ENCODE results near the gene IFNA8. TPM values are rescaled to one million over a fixed set of nuclear protein-coding genes. Genes with fewer than 3 reads are reported as not detected.
A peak's percentile ranks its signal among the peaks of the same experiment; 100 is the strongest.
"Not testable (repeated sequence)": the region's sequence is repeated elsewhere in the genome, so short reads cannot be mapped to it uniquely, and the experiment has no call there.

The IFNA8 gene
- total and polyA plus RNA-seq, 10 donors, result not detected

DNA sequence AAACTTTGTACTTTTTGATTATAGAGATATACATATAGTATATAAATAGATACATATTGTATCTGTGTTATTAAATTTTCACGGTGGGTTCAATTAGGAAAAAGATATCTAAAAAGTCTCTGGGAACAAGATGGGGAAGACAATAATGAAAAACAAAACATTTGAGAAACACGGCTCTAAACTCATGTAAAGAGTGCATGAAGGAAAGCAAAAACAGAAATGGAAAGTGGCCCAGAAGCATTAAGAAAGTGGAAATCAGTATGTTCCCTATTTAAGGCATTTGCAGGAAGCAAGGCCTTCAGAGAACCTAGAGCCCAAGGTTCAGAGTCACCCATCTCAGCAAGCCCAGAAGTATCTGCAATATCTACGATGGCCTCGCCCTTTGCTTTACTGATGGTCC is 31.2 kb downstream of the IFNA8 start, which contains the start of gene IFNA1:
Gene IFNA1 (plus strand): TSS at position 301 of the 400 bp plus-strand sequence. CDS start 69 bp downstream, at position 370.
- Histone ChIP-seq H3K4me3 (no peak within 1 kb of the TSS), H3K27me3 (replicated peaks in 1 of 7) (peaks cover 0 to 9% (median 0%) of the 10 kb centered on the region in 7 donors), H3K4me1 (peaks cover 3 to 16% (median 12%) of the 10 kb centered on the region in 6 donors), H3K27ac (no peak within 1 kb of the TSS), H3K36me3 (no peaks in the 10 kb centered on the region), H3K9me3 (no peaks in the 10 kb centered on the region)
- no peak for DNase-seq
- TF ChIP-seq POLR2AphosphoS5 (IDR thresholded peaks at IDR 0.05) (no peak), POLR2A (IDR thresholded peaks at IDR 0.05) (no peak)
- intact Hi-C loops (cut with DNase I; ENCODE audit: low total_unique reads), result no loop called here
- WGBS, 5 donors, result 86 to 95% (median 92%) methylated on average over 2 to 4 of the region's 4 CpGs

DNA sequence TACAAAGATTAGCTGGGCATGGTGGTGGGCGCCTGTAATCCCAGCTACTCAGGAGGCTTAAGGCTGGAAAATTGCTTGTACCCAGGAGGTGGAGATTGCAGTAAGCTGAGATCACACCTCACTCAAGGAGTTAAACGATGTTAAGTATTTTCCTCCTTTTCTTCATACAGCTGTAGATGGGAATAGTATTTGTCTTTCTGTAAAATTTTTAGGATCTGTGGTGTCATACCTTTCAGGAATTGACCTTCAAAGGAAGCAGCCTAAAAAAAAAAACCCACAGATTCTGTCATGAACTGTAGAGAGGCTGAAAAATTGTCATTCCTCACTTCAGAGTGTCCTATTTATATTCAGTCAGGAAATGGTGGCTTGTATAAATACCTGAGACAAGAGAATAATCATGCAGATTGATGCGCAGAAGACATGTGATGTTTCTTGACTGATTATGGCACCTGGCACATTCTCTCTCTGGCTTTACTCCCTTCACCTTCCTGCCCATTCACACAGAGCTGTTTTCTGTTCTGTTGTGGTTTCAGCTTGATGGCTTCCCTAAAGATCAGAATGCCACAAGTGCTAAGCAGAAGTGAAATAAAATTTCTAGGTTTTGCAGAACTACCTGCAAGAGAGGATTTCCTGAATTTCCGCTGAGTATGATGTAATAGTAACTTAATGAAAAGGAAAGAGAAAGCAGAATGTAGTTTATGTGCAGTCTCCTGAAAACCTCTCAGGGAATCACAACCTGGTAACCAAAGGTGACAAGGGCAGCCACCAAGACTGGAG is 35.1 kb downstream of the IFNA8 start:
- DNase-seq, result no peak
- Histone ChIP-seq H3K4me1 (peaks cover 3 to 16% (median 12%) of the 10 kb centered on the region in 6 donors), H3K9me3 (no peaks in the 10 kb centered on the region), H3K4me3 (no peak overlapping the region), H3K27ac (peak overlapping the region in 4 of 8 donors; percentile 22 to 44 (median 37)), H3K36me3 (no peaks in the 10 kb centered on the region), H3K27me3 (replicated peaks in 1 of 7) (peaks cover 0 to 10% (median 0%) of the 10 kb centered on the region in 7 donors)
- TF ChIP-seq POLR2AphosphoS5 (IDR thresholded peaks at IDR 0.05), result peak in 1 of 3 donors; percentile 51
- TF ChIP-seq, protein P1, sequence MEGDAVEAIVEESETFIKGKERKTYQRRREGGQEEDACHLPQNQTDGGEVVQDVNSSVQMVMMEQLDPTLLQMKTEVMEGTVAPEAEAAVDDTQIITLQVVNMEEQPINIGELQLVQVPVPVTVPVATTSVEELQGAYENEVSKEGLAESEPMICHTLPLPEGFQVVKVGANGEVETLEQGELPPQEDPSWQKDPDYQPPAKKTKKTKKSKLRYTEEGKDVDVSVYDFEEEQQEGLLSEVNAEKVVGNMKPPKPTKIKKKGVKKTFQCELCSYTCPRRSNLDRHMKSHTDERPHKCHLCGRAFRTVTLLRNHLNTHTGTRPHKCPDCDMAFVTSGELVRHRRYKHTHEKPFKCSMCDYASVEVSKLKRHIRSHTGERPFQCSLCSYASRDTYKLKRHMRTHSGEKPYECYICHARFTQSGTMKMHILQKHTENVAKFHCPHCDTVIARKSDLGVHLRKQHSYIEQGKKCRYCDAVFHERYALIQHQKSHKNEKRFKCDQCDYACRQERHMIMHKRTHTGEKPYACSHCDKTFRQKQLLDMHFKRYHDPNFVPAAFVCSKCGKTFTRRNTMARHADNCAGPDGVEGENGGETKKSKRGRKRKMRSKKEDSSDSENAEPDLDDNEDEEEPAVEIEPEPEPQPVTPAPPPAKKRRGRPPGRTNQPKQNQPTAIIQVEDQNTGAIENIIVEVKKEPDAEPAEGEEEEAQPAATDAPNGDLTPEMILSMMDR (IDR thresholded peaks at IDR 0.05 in 8 of 11, conservative IDR thresholded peaks at IDR 0.05 in 3 of 11), result no peak
- 51 to 60% (median 53%) methylated on average over 4 of the region's 4 CpGs for WGBS, 5 donors
- intact Hi-C loops (cut with DNase I; ENCODE audit: low total_unique reads), result no loop called here

DNA sequence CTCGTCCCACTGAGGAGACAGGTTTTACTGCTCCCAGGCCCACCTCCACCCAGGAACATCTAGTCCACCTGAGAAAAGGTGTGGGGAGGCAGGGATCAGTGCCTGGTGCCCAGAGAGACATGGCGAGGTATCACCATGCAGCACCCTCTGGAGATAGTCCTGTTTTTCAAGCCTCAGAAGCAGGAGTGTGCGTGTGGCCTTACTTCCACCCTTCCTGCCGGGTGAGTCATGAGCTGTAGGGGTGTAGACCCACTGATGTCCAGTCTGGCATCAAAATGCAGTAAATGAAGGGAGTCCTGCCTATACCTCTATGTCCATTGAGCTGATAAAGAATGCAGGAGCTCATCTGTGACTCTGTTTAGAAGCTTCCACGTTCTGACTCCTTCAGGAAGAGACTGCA is 40.4 kb downstream of the IFNA8 start:
- DNase-seq; H3K27ac ChIP-seq; intact Hi-C loops (cut with DNase I; ENCODE audit: low total_unique reads); H3K36me3 ChIP-seq; H3K4me1 ChIP-seq; H3K4me3 ChIP-seq; H3K9me3 ChIP-seq: not testable (repeated sequence)
- H3K27me3 ChIP-seq (replicated peaks in 1 of 7), result peaks cover 0 to 25% (median 0%) of the 10 kb centered on the region in 7 donors
- WGBS, 5 donors, result 81 to 93% (median 85%) methylated on average over 5 of the region's 5 CpGs

DNA sequence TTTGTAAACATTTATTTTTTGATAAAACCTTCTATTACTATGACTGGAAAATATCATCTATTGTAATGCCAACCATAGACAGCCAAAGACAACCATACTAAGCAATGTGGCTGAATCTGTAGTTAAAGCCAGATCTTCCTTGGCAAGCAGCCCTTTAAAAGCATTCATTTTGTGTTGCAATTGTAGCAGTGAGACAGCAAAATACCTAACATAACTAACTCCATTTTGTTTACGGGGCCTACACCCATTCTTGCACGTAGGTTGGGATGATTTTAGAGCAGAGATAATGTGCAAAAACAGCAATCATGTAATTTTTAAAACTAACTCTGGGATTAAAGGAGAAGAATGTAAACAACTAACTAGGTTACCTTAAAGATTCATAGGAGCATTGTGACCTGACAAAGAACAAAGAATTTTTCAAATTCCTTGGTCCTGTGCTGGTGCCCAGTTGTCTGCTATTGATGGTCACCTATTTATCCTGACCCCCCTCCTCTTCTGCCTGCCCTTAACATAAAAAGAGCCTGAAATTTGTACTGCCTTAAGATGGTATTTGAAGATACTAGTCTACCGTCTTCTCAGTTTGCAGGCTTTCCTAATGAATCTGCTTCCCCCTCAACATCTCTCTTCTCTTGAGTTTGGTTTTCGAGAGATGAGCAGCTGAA is 41.9 kb downstream of the IFNA8 start:
- H3K9me3 ChIP-seq, result no peaks in the 10 kb centered on the region
- intact Hi-C loops (cut with DNase I; ENCODE audit: low total_unique reads), result loop anchor here (10.0 kb wide), 1 partner anchor 136 kb away; no protein-coding TSS in a partner anchor
- no peaks in the 10 kb centered on the region for H3K36me3 ChIP-seq
- H3K27ac ChIP-seq, result no peak overlapping the region
- 81 to 90% (median 82%) methylated on average over 4 of the region's 4 CpGs for WGBS, 5 donors
- H3K4me3 ChIP-seq, result no peak overlapping the region
- no peaks in the 10 kb centered on the region for H3K4me1 ChIP-seq
- no peak for DNase-seq
- no peak for TF ChIP-seq POLR2A (IDR thresholded peaks at IDR 0.05)
- TF ChIP-seq, protein P1 (IDR thresholded peaks at IDR 0.05 in 8 of 11, conservative IDR thresholded peaks at IDR 0.05 in 3 of 11), result no peak
- no peak for TF ChIP-seq POLR2AphosphoS5 (IDR thresholded peaks at IDR 0.05)
- H3K27me3 ChIP-seq (replicated peaks in 1 of 7), result peaks cover 0 to 30% (median 0%) of the 10 kb centered on the region in 7 donors

DNA sequence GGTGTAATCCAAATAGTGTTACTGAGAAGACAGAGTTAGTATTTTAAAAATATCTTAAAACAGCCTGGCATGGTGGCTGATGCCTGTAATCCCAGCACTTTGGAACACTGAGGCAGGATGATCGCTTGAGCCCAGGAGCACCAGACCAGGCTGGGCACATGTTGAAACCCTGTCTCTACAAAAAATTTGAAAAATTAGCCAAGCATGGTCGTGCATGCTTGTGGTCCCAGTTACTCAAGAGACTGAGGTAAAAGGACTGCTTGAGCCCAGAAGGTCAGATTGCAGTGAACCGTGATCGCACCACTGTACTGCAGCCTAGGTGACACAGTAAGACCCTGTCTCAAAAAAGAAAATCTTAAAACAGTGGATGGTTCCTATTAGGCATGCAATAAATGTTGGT is 43.8 kb downstream of the IFNA8 start:
- no peak for TF ChIP-seq POLR2AphosphoS5 (IDR thresholded peaks at IDR 0.05)
- TF ChIP-seq, protein P1 (IDR thresholded peaks at IDR 0.05 in 8 of 11, conservative IDR thresholded peaks at IDR 0.05 in 3 of 11), result no peak
- TF ChIP-seq POLR2A (IDR thresholded peaks at IDR 0.05), result no peak
- H3K4me1 ChIP-seq, result no peaks in the 10 kb centered on the region
- peaks cover 0 to 30% (median 0%) of the 10 kb centered on the region in 7 donors for H3K27me3 ChIP-seq (replicated peaks in 1 of 7)
- intact Hi-C loops (cut with DNase I; ENCODE audit: low total_unique reads), result loop anchor here (10.0 kb wide), 1 partner anchor 138 kb away; no protein-coding TSS in a partner anchor
- 75 to 88% (median 78%) methylated on average over 4 of the region's 4 CpGs for WGBS, 5 donors
- no peak overlapping the region for H3K4me3 ChIP-seq
- no peak overlapping the region for H3K27ac ChIP-seq
- no peak for DNase-seq
- H3K36me3 ChIP-seq, result no peaks in the 10 kb centered on the region
- H3K9me3 ChIP-seq, result no peaks in the 10 kb centered on the region
